Muscle of arm (tissue), 12 donors: ENCODE data around the gene IDH1. TPM values are rescaled to one million over a fixed set of nuclear protein-coding genes. Genes with fewer than 3 reads are reported as not detected.
"Not testable (repeated sequence)": the region's sequence is repeated elsewhere in the genome, so short reads cannot be mapped to it uniquely, and the experiment has no call there.

Source experiments
- DNase-seq: peaks from one replicate; pipeline ENCODE4 v3.0.0-alpha.2; 2013
- polyA plus RNA-seq, 12 donors: library from polyadenylated mRNA; unstranded; fragments of 120-200 nt; gene quantifications; one replicate each; pipeline ENCODE4 v1.2.1, GENCODE V29; 2013; ENCODE audit not compliant: insufficient read length in 12 of 12

The IDH1 gene
- polyA plus RNA-seq, 12 donors = 32.4 to 60.7 (median 44.2) TPM; not detected in 1

DNA sequence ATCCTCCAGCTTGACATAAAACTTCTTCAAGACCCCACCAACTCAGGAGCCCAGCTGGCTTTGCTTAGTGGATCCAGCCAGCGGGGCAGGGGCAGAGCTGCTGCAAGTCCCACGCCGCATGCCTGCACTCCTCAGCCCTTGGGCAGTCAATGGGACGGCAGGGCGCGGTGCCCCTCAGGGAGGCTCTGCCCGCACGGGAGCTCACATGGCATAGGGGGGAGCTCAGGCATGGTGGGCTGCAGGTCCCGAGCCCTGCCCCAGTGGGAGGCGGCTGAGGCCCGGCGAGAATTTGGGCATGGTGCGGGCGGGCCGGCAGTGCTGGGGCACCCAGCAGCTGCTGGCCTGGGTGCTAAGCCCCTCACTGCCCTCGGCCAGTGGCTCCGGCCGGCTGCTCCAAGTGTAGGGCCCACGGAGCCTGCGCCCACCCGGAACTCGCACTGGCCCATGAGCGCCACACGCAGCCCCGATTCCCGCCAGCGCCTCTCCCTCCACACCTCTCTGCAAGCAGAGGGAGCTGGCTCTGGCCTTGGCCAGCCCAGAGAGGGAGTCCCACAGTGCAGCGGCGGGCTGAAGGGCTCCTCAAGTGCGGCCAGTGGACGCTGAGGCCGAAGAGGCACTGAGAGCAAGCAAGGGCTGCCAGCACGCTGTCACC, 27.2 kb downstream of the IDH1 start:
- no peak for DNase-seq

GRCh38 chr2:208224802-208225201, 30.1 kb downstream of the IDH1 start:
- DNase-seq = no peak

- no peak for DNase-seq
Observed at GRCh38 chr2:208222351-208222750, 32.5 kb downstream of the IDH1 start.

- DNase-seq = not testable (repeated sequence)
Observed at GRCh38 chr2:208221873-208222272, 33.0 kb downstream of the IDH1 start.

- DNase-seq = no peak
Observed at GRCh38 chr2:208210688-208211451, 44.0 kb downstream of the IDH1 start.

DNA sequence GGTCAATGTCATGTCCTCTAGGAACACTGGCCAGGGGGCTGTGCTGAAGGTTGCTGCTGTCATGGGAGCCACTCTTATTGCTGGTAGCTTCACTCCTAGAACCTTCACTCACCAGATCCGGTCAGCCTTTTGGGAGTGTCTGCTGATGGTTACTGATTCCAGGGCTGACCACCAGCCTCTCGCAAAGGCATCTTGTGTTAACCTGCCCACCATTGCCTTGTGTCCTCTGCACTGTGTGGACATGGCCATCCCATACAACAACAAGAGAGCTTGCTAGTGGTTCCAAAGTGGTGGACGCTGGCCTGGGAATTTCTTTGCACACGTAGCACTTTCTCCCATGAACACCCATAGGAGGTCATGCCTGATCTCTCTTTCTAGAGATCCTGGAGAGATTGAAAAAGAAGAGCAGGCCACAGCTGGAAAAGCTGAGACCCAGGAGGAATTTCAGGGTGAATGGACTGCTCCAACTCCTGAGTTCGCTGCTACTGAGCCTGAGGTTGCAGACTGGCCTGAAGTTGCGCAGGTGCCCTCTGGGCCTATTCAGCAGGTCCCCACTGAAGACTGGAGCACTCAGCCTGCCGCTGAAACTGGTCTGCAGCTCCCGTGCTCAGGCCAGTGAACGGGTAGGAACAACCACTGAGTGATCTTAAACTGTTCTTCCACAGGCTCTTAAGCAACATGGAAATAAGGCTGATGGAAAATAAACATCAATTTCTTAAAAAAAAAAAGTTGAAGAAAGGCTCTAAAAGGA, 46.4 kb downstream of the IDH1 start:
- no peak for DNase-seq

DNA sequence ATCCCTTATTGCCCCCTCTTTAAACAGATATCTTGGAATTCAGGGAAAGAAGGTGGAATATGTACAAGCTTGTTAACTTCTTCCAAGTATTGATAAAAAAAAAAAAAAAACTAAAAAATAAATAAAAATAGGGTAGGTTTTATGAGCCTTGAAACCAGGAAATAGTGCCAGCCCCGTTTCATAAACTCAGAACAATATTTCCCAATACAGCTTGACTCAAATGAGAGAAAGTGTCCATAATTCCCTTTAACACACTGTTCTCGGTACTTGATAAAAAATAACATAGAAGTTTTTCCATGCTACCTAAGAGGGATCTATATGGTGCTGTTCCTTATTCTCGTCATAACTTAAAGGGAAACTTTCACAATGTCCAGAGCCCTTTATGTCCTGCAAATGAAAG, 47.1 kb downstream of the IDH1 start:
- no peak for DNase-seq

GRCh38 chr2:208204166-208204565, 50.7 kb downstream of the IDH1 start:
- DNase-seq = no peak

GRCh38 chr2:208195531-208195930, 59.3 kb downstream of the IDH1 start:
- no peak for DNase-seq

DNA sequence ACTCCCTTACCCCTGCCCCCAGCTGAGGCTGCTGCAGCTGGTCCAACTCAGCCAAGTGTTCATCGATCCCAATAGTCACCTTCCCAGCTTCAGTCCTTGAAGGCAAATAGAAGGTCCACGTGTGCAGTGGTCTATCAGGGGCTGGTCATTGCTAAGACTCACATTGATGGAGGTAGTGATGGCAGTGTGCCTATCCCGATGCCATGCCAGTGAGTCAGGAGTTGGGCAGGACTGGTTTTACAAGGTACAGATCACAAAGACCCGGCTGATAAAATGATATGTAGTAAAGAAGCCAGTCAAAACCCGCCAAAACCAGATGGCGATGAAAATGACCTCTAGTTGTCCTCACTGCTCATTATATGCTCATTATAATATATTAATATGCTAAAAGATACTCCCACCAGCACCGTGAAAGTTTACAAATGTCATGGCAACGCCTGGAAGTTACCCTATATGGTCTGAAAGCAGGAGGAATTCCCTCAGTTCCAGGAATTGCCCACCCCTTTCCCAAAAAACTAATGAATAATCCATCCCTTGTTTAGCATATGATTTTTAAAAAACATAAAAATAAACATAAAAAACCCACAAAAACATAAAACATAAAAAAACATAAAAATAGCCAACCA, 62.1 kb downstream of the IDH1 start:
- DNase-seq = no peak

GRCh38 chr2:208189810-208190503, 64.9 kb downstream of the IDH1 start, which contains the start of gene C2orf80:
C2orf80 (minus strand) TSS chr2:208190030; CDS start chr2:208186986, 3,044 bp downstream.
- DNase-seq = no peak

DNA sequence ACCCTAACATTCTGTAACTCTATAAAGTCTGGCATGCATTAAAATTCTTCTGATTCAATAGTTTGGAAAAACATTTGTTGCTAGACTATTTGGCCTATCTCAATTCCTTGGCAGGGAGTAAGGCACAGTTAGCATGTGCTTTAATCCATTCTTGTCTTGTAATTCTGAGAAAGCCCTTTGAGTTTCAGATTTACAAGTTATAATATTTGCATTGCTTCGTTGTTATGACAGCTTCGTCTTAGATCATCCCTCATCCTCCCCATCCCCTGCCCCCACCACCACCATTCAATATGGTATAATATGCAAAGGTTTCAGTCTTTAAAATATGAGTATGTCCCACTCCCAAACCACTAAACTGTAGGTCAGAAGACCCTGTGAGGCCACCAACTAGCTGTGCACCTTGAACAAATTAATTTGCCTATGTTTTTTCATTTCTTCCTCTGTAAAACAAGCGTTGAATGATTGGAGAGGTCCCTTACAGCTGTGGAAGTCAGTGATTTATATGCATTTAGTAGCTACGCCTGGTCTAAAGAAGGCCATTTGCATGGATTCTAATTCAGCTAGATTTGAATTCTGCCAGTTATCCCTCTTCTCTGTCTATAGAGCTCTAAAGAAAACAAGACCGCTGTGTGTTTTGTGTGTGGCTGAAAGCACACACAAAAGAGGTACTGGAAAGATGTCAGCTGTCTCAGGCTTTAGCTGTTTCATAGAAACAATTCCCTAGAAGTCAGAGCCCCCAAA, 65.6 kb downstream of the IDH1 start:
- no peak for DNase-seq

GRCh38 chr2:208186893-208187292, 68.0 kb downstream of the IDH1 start:
- no peak for DNase-seq

GRCh38 chr2:208186465-208186864, 68.4 kb downstream of the IDH1 start:
- no peak for DNase-seq

Other genes starting within 250 kb of the IDH1 start
- 10 to 100 TPM in 1 of 12 donors, 1 to 10 TPM in 10, not detected in 1; 6.5 to 11.7 (median 8.1) TPM for gene PLEKHM3, start 229.5 kb downstream of the IDH1 start, polyA plus RNA-seq
- not detected for gene CRYGD, start 130.5 kb downstream of the IDH1 start, polyA plus RNA-seq
- not detected for gene CRYGC, start 125.2 kb downstream of the IDH1 start, polyA plus RNA-seq
- not detected for gene CRYGB, start 108.9 kb downstream of the IDH1 start, polyA plus RNA-seq
- not detected for gene CRYGA, start 91.5 kb downstream of the IDH1 start, polyA plus RNA-seq
- gene C2orf80, start 65.0 kb downstream of the IDH1 start, polyA plus RNA-seq = not detected
- gene PIKFYVE, start 11.2 kb upstream of the IDH1 start, polyA plus RNA-seq = 10 to 100 TPM in 11 of 12 donors, not detected in 1; 14.0 to 25.0 (median 19.6) TPM
- under 1 TPM in 9 of 12 donors, not detected in 3; 0.25 to 0.62 (median 0.34) TPM for gene PTH2R, start 151.7 kb upstream of the IDH1 start, polyA plus RNA-seq